H1 (cell line): ENCODE results near the gene VPS13D. TPM values are rescaled to one million over a fixed set of nuclear protein-coding genes. Genes with fewer than 3 reads are reported as not detected.

ENCODE experiments used
- CTCF ChIA-PET: fragments of 300-600 bp; sonication (Branson Sonifier 250); formaldehyde crosslinking; loops from one replicate; lab custom pipeline; 2021; ENCODE audit not compliant: partially characterized antibody; lab: Charles Lee
- POLR2A ChIA-PET: fragments of 300-600 bp; sonication (Branson Sonifier 250); formaldehyde crosslinking; loops from one replicate; lab custom pipeline; 2021; ENCODE audit warnings: inconsistent platforms; ENCODE audit not compliant: partially characterized antibody; lab: Charles Lee
- DNase-seq, 2 experiments: peaks; one replicate each; pipeline versions ENCODE4 v3.0.0 to v3.0.0-alpha.2; 2010 to 2022; ENCODE audit warnings: low spot score in 2 of 2, low read depth in 1 of 2, mixed read lengths in 1 of 2
- FAIRE-seq: peaks from 2 replicates; lab custom pipeline; 2011; peaks lifted over from hg19 to GRCh38; lab: Jason Lieb, UNC
- H2AFZ ChIP-seq: 2 replicates; pipeline ENCODE4 v1.8.1; 2012; ENCODE audit warnings: low read length, inconsistent platforms
- H2AK5ac ChIP-seq: 2 replicates; pipeline ENCODE4 v1.6.1; 2013; ENCODE audit warnings: low read depth, low read length
- H2BK120ac ChIP-seq: replicated peaks from 2 replicates; pipeline ENCODE3; 2013; ENCODE audit warnings: low read depth, low read length, inconsistent platforms
- H2BK12ac ChIP-seq: 2 replicates; pipeline ENCODE4 v1.6.1; 2013; ENCODE audit warnings: low read depth, low read length
- H2BK15ac ChIP-seq: 2 replicates; pipeline ENCODE4 v1.6.1; 2013; ENCODE audit warnings: low read length
- H2BK20ac ChIP-seq: 2 replicates; pipeline ENCODE4 v1.6.1; 2013; ENCODE audit warnings: low read length
- H2BK5ac ChIP-seq: 2 replicates; pipeline ENCODE4 v1.6.1; 2013; ENCODE audit warnings: low read depth, low read length
- H3K14ac ChIP-seq: 2 replicates; pipeline ENCODE4 v1.6.1; 2013; ENCODE audit warnings: inconsistent platforms; ENCODE audit not compliant: insufficient read length
- H3K18ac ChIP-seq: 2 replicates; pipeline ENCODE4 v1.6.1; 2013; ENCODE audit warnings: low read length; ENCODE audit errors: extremely low read depth
- H3K23ac ChIP-seq: 2 replicates; pipeline ENCODE4 v1.6.1; 2013; ENCODE audit warnings: inconsistent platforms; ENCODE audit not compliant: insufficient read length
- H3K23me2 ChIP-seq: 2 replicates; pipeline ENCODE4 v1.6.1; 2013; ENCODE audit warnings: low read depth, low read length
- H3K27ac ChIP-seq: 2 replicates; pipeline ENCODE4 v1.6.1; 2011; ENCODE audit warnings: low read depth, low read length, inconsistent platforms
- H3K27me3 ChIP-seq, 4 experiments: replicated peaks in 1 of 4; 1 replicate in 1 of 4; 2 replicates in 3 of 4; pipeline versions ENCODE4 v1.6.1 to v1.8.1; 2011 to 2013; ENCODE audit warnings: low read length in 3 of 4, mild to moderate bottlenecking in 3 of 4, inconsistent platforms in 2 of 4, mixed read lengths in 2 of 4, moderate library complexity in 1 of 4; ENCODE audit not compliant: control insufficient read depth in 3 of 4, insufficient read depth in 3 of 4; ENCODE audit errors: extremely low read depth in 1 of 4
- H3K36me3 ChIP-seq, 4 experiments: 2 replicates each; pipeline versions ENCODE4 v1.6.1 to v1.8.1; 2011 to 2013; ENCODE audit warnings: mild to moderate bottlenecking in 4 of 4, low read length in 3 of 4, moderate library complexity in 2 of 4, control low read depth in 1 of 4, inconsistent platforms in 1 of 4; ENCODE audit not compliant: insufficient read depth in 4 of 4, control insufficient read depth in 2 of 4
- H3K4ac ChIP-seq: replicated peaks from 2 replicates; pipeline ENCODE3; 2013; ENCODE audit warnings: low read length, low read depth, mixed read lengths, inconsistent platforms; ENCODE audit not compliant: insufficient read length
- H3K4me1 ChIP-seq, 4 experiments: replicated peaks in 1 of 4; 1 replicate in 1 of 4; 2 replicates in 3 of 4; pipeline versions ENCODE4 v1.6.1 to v1.8.1; 2011 to 2013; ENCODE audit warnings: low read length in 3 of 4, inconsistent platforms in 2 of 4, mixed read lengths in 1 of 4; ENCODE audit not compliant: insufficient read depth in 4 of 4, control insufficient read depth in 3 of 4
- H3K4me2 ChIP-seq, 2 experiments: 2 replicates each; pipeline versions ENCODE4 v1.6.1 to v1.8.1; 2011 to 2013; ENCODE audit warnings: low read depth in 2 of 2, low read length in 2 of 2, control low read depth in 1 of 2, inconsistent platforms in 1 of 2, mild to moderate bottlenecking in 1 of 2; ENCODE audit not compliant: insufficient read depth in 1 of 2
- H3K4me3 ChIP-seq, 4 experiments: fragments of 200-600, 300-600 bp in 1 of 4; sonication (generic), shearing (Covaris generic), sonication (Bioruptor Twin) in 1 of 4; 2 replicates each; pipeline versions ENCODE4 v1.5.1 to v1.8.1; 2011 to 2016; ENCODE audit warnings: low read length in 4 of 4, low read depth in 3 of 4, control low read depth in 2 of 4, inconsistent platforms in 2 of 4, mild to moderate bottlenecking in 2 of 4, mixed read lengths in 1 of 4, moderate library complexity in 1 of 4; ENCODE audit not compliant: insufficient read depth in 2 of 4; ENCODE audit errors: extremely low read depth in 1 of 4
- H3K56ac ChIP-seq: replicated peaks from 2 replicates; pipeline ENCODE3; 2013; ENCODE audit warnings: low read depth, mild to moderate bottlenecking, mixed read lengths, low read length, inconsistent platforms; ENCODE audit not compliant: insufficient read length
- H3K79me1 ChIP-seq: 2 replicates; pipeline ENCODE4 v1.6.1; 2013; ENCODE audit warnings: low read depth, low read length, control low read depth
- H3K79me2 ChIP-seq, 2 experiments: 2 replicates each; pipeline versions ENCODE4 v1.6.1 to v1.8.1; 2012 to 2013; ENCODE audit warnings: low read length in 2 of 2, mild to moderate bottlenecking in 2 of 2, inconsistent platforms in 1 of 2; ENCODE audit not compliant: insufficient read depth in 2 of 2, control insufficient read depth in 1 of 2
- H3K9ac ChIP-seq, 4 experiments: replicated peaks in 1 of 4; 1 replicate in 1 of 4; 2 replicates in 3 of 4; pipeline versions ENCODE4 v1.6.1 to v1.8.1; 2011 to 2013; ENCODE audit warnings: low read depth in 3 of 4, low read length in 3 of 4, control low read depth in 2 of 4, mild to moderate bottlenecking in 2 of 4, moderate library complexity in 2 of 4, inconsistent platforms in 1 of 4; ENCODE audit errors: extremely low read depth in 1 of 4
- H3K9me3 ChIP-seq, 2 experiments: 2 replicates each; pipeline versions ENCODE4 v1.6.1 to v1.8.1; 2012 to 2013; ENCODE audit warnings: mild to moderate bottlenecking in 2 of 2, moderate library complexity in 2 of 2, control low read depth in 1 of 2, inconsistent platforms in 1 of 2, low read depth in 1 of 2, low read length in 1 of 2, mixed read lengths in 1 of 2; ENCODE audit not compliant: insufficient read depth in 2 of 2
- H4K20me1 ChIP-seq, 2 experiments: replicated peaks in 1 of 2; 2 replicates each; pipeline versions ENCODE3 to v1.8.1; 2011 to 2013; ENCODE audit warnings: inconsistent platforms in 2 of 2, low read length in 2 of 2, mild to moderate bottlenecking in 1 of 2; ENCODE audit not compliant: insufficient read depth in 2 of 2, control insufficient read depth in 1 of 2
- H4K5ac ChIP-seq: 2 replicates; pipeline ENCODE4 v1.6.1; 2013; ENCODE audit warnings: low read length, low read depth, mixed read lengths, inconsistent platforms; ENCODE audit not compliant: insufficient read length
- H4K8ac ChIP-seq: 2 replicates; pipeline ENCODE4 v1.8.0; 2013; ENCODE audit warnings: mild to moderate bottlenecking, moderate library complexity, low read length, inconsistent platforms; ENCODE audit not compliant: insufficient read depth; ENCODE audit errors: extremely low read depth
- H4K91ac ChIP-seq: replicated peaks from 2 replicates; pipeline ENCODE3; 2013; ENCODE audit warnings: low read length, mixed read lengths, inconsistent platforms; ENCODE audit not compliant: insufficient read length
- CEBPB ChIP-seq: IDR thresholded peaks from 2 replicates; pipeline ENCODE4 v1.6.1; 2012; ENCODE audit warnings: low read depth, low read length
- CHD2 ChIP-seq: IDR thresholded peaks from 2 replicates; pipeline ENCODE4 v1.6.1; 2012; ENCODE audit warnings: low read length, improper control_type of control experiment
- EGR1 ChIP-seq: IDR thresholded peaks from 2 replicates; pipeline ENCODE4 v1.6.1; 2011; ENCODE audit warnings: low read depth, low read length, borderline replicate concordance
- RNF2 ChIP-seq: fragments of 200-900, 300-1000 bp; sonication (generic); IDR thresholded peaks from 2 replicates; pipeline ENCODE4 v1.7.1; 2016; ENCODE audit warnings: borderline replicate concordance, low read depth, mild to moderate bottlenecking, antibody characterized with exemption, low read length; ENCODE audit not compliant: poor library complexity, severe bottlenecking; ENCODE audit errors: missing control alignments
- SIN3A ChIP-seq, 2 experiments: IDR thresholded peaks in 1 of 2; conservative IDR thresholded peaks in 1 of 2; 2 replicates each; pipeline ENCODE4 v1.6.1; 2011 to 2012; ENCODE audit warnings: low read length in 2 of 2, improper control_type of control experiment in 1 of 2, low read depth in 1 of 2, mild to moderate bottlenecking in 1 of 2
- TEAD4 ChIP-seq: IDR thresholded peaks from 2 replicates; pipeline ENCODE4 v1.6.1; 2012; ENCODE audit warnings: low read depth, low read length, inconsistent platforms, mixed read lengths
- WGBS, 2 experiments: shearing (Covaris generic) in 1 of 2; methylation state at CpG; one replicate each; pipeline versions ENCODE4 v1.1.6 to v1.1.7; 2013 to 2015; ENCODE audit warnings: low lambda C conversion rate in 2 of 2, mixed read lengths in 2 of 2, inconsistent platforms in 1 of 2, low coverage in 1 of 2, missing lambda C conversion rate in 1 of 2; ENCODE audit not compliant: insufficient replicate concordance in 2 of 2, insufficient coverage in 1 of 2, insufficient read length in 1 of 2; ENCODE audit errors: extremely low coverage in 1 of 2, missing lambda C conversion rate in 1 of 2; 5-methylcytosine and 5-hydroxymethylcytosine counted together
- polyA plus RNA-seq, 7 experiments: library from polyadenylated mRNA; depleted of rRNA in 3 of 7; stranded (reverse) in 5 of 7; unstranded in 2 of 7; fragments of >200 nt in 5 of 7; fragments of 200-250 nt in 2 of 7; gene quantifications; 1 replicate in 5 of 7; 2 replicates in 1 of 7; 4 replicates in 1 of 7; pipeline versions ENCODE4 v1.2.1 to v1.2.3, GENCODE V29; 2011 to 2013; ENCODE audit warnings: missing spikeins in 2 of 7, mixed read lengths in 2 of 7
- total RNA-seq: library from RNA; stranded (reverse); fragmentation: NEBNext Ultra II Directional; extraction: Animal tissue kit (Norgen Biotek cat#: 25700); gene quantifications from 2 replicates; pipeline ENCODE4 v1.2.1, GENCODE V29; 2021
- TF ChIP-seq, protein P1 (sequence below), 3 experiments: IDR thresholded peaks; 1 replicate in 2 of 3; 2 replicates in 1 of 3; pipeline versions ENCODE4 v1.5.1 to v1.6.1; 2011; ENCODE audit warnings: low read length in 3 of 3, mild to moderate bottlenecking in 3 of 3, inconsistent platforms in 2 of 3, low read depth in 1 of 3, moderate library complexity in 1 of 3; ENCODE audit not compliant: insufficient read depth in 1 of 3; ENCODE audit errors: control extremely low read depth in 1 of 3
- TF ChIP-seq, protein P2 (sequence below): IDR thresholded peaks from 2 replicates; pipeline ENCODE4 v1.6.1; 2012; ENCODE audit warnings: inconsistent platforms

Gene VPS13D
- total and polyA plus RNA-seq, 2 of the 8 experiments (the other 6 are each of a cell fraction or from before 2014, with no cell fraction given): 10.9 to 31.2 TPM

DNA sequence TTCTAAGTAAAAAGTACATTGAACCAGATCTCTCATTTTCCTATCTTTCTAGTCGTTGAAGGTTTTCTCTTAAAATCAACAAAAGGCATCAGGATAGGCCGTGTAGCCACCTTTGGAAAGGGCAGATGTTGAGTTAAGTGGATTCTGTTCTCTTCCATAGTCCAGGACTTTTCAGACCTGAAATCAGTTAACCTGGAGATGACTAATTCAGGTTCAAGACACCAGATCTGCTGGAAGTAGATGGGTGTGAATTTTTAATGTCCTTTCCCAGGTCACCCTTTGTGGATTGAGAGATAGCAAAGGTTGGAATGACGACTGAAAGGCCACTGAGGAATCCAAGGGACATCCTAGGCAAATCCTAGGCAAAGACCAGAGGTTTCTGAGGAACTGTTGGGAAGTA lies 215.4 kb downstream of the VPS13D start:
- ChIA-PET CTCF (no interaction called here), POLR2A (interaction anchor here (0.8 kb wide), 1 partner anchor 23 kb away, joined by 4 read pairs; no protein-coding TSS in a partner anchor)
- Histone ChIP-seq H4K5ac (no peak overlapping the region), H3K9ac (no peak overlapping the region), H2BK120ac (no peak overlapping the region), H3K56ac (no peak overlapping the region), H2BK20ac (no peak overlapping the region), H3K27ac (no peak overlapping the region), H3K14ac (no peak overlapping the region), H2AFZ (no peak overlapping the region), H3K4me2 (no peak overlapping the region), H3K9me3 (no peaks in the 10 kb centered on the region), H3K23ac (no peak overlapping the region), H4K91ac (no peak overlapping the region), H3K4ac (no peak overlapping the region), H4K20me1 (no peaks in the 10 kb centered on the region), H3K79me2 (no peaks in the 10 kb centered on the region), H3K23me2 (no peaks in the 10 kb centered on the region), H2BK5ac (no peak overlapping the region), H3K79me1 (no peaks in the 10 kb centered on the region), H2BK12ac (no peak overlapping the region), H2BK15ac (no peak overlapping the region), H3K4me3 (no peak overlapping the region), H3K27me3 (no peaks in the 10 kb centered on the region), H3K18ac (no peak overlapping the region), H4K8ac (no peak overlapping the region), H3K4me1 (peaks cover 0 to 4% (median 0%) of the 10 kb centered on the region in 4 experiments; a peak in 1 of 7 replicates), H3K36me3 (no peaks in the 10 kb centered on the region), H2AK5ac (no peak overlapping the region)
- no peak for FAIRE-seq
- no peak for DNase-seq
- WGBS, 2 experiments: 81% methylated on average over 3 of the region's 3 CpGs; no CpG with 5 or more reads in 1 of the 2 experiments
- TF ChIP-seq CEBPB: no peak
- no peak for TF ChIP-seq SIN3A (conservative IDR thresholded peaks at IDR 0.05 in 1 of 2, IDR thresholded peaks at IDR 0.05 in 1 of 2; ENCODE audit: low read depth in 1 of 2, low read length in 2 of 2)
- TF ChIP-seq EGR1: no peak
- TF ChIP-seq, protein P1, sequence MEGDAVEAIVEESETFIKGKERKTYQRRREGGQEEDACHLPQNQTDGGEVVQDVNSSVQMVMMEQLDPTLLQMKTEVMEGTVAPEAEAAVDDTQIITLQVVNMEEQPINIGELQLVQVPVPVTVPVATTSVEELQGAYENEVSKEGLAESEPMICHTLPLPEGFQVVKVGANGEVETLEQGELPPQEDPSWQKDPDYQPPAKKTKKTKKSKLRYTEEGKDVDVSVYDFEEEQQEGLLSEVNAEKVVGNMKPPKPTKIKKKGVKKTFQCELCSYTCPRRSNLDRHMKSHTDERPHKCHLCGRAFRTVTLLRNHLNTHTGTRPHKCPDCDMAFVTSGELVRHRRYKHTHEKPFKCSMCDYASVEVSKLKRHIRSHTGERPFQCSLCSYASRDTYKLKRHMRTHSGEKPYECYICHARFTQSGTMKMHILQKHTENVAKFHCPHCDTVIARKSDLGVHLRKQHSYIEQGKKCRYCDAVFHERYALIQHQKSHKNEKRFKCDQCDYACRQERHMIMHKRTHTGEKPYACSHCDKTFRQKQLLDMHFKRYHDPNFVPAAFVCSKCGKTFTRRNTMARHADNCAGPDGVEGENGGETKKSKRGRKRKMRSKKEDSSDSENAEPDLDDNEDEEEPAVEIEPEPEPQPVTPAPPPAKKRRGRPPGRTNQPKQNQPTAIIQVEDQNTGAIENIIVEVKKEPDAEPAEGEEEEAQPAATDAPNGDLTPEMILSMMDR (IDR thresholded peaks at IDR 0.05; ENCODE audit: control extremely low read depth in 1 of 3, insufficient read depth in 1 of 3, low read depth in 1 of 3, low read length in 3 of 3): no peak
- no peak for TF ChIP-seq TEAD4
- no peak for TF ChIP-seq RNF2
- no peak for TF ChIP-seq CHD2
- TF ChIP-seq, protein P2, sequence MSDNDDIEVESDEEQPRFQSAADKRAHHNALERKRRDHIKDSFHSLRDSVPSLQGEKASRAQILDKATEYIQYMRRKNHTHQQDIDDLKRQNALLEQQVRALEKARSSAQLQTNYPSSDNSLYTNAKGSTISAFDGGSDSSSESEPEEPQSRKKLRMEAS: no peak
